ENCODE results near the gene LRRC4B.

LRRC4B gene

GRCh38 chr19:50506700-50507099 lies 61.5 kb downstream of the LRRC4B start:
- ATAC-seq (no peak), DNase-seq (no peak)

DNA sequence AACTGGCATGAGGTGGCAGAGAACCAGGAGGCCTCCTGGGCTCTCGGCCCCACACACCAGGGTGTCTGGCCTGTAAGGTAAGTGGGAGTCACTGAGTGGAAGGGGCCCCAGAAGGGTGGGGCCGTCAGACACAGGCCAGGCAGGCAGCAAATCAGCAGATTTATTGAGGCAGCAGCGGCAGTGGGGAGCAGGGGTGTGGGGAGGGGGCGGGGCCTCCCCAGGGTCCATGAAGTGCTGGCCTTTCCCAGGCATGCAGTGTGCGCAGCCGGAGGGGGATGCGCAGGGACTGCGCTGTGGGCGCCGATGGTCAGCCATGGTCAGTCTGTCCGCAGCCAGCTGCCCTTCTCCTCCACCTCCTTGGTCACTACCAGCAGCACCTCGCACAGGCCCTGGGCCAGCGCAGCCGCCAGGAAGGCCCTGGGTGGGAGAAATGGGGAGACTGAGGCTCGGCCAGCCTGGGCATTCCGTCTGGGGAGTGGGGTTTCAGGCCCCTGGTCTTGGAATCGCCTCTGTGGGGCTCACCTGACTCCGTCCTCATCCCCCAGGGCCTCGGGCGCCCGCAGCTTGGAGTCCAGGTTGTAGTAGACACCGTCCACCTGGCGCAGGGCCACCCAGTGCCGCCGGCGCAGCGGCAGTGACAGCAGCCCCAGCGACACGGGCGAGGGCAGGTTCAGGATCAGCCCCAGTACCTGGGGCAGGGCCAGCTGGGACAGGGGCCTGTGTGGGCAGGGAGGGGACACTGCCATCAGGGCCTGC lies 62.2 kb downstream of the LRRC4B start:
- DNase-seq: no peak
- no peak for ATAC-seq

DNA sequence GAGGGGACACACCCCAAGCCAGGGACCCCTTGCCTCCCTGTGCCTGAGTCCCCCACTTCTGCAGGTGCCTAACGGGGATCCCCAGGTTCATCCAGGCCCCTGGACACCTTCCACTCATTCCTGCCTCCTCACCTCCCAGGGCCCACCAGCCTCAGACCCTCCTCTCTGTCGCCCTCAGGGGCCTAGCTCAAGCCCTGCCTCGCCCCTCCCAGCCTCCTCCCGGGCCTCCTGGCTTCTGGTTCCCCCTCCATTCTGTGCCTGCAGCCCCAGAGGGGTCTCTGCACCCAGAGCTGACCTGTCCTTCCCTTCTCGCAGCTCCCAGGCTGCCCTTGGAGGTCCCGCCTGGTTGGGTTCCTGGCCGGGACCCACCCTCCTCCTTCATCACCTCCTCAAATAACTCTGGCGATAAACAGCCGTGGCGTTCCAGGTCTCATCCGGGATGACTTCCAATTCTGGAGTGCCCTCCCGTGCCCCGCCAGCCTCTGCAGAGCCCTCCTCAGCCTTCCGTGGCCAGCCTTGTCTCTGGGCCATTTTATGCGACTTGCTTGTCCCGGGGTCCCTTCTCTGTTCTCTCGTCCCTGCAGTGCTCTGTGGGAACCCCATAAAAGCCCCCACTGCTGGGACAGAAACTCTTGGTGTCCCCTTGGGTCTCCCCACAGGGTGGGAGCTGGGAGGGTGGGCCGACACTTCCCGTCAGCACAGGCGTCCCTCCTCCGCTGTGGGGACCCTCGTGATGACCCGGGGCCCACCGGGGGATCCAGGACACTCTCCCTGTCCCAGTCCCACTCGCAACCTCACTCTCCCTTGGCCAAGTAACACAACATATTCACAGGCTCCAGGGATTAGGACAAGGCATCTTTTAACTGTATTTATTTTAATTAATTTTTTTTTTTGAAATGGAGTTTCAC lies 66.4 kb downstream of the LRRC4B start:
- DNase-seq (no peak), ATAC-seq (no peak)

DNA sequence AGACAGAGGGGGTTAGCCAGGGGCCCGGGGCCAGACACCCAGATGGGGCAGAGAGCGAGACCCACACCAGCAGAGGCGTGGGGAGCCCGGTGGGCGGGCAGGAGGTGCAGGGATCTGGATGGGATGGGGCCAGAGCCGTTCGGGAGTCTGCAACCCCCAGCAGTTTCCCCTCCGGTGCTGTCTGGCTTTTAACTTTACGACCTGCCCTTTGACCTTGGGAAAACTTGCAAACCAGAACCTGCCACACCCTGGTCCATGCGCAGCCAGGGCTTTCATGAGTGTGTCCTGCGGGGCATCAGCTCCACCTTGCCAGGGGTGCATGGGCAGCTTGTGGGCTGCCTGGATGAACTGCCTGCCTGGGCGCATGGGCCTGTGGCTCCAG lies 67.1 kb downstream of the LRRC4B start:
- no peak for ATAC-seq
- DNase-seq: no peak

- no peak for ATAC-seq
- no peak for DNase-seq
These were observed 67.5 kb downstream of the LRRC4B start for GRCh38 chr19:50500753-50501151.

DNA sequence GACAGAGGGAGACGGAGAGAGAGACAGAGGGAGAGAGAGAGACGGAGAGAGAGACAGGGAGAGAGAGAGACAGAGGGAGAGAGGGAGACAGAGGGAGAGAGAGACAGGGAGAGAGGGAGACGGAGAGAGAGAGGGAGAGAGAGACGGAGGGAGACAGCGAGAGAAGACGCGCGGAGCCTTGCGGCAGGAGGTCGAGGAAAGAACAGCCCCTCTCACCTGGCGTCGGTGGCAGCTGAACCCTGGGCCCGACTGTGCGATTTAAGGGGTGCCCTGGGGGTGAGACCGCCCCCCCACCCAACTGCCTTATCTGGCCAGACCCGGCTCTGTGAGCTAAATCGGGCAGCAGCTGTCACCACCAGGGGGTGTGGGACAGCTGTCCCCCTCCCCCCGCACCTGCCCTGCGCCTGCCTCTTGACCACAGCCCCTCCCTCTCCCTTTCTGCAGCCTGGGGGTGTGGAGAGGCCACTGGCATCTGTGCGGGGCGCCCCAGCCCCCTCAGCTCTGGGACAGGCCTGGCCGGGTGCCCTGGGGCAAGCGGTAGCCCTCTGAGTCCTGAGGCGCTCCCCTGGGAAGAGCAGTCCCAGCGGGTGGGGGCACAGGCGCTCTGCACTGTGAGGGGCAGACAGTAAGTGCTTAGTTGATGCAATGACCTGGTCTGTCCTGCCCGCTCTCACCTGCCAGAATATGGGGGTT lies 68.0 kb downstream of the LRRC4B start:
- peak; percentile 45 for ATAC-seq
- no peak for DNase-seq

GRCh38 chr19:50498219-50499056 lies 69.8 kb downstream of the LRRC4B start:
- DNase-seq: no peak
- ATAC-seq: no peak

GRCh38 chr19:50497022-50497405 lies 71.2 kb downstream of the LRRC4B start:
- no peak for ATAC-seq

GRCh38 chr19:50496189-50497021 lies 71.8 kb downstream of the LRRC4B start:
- DNase-seq: no peak
- no peak for ATAC-seq

More at GRCh38 chr19:50497022-50497405, 71.2 kb downstream of the LRRC4B start:
- DNase-seq: no peak

DNA sequence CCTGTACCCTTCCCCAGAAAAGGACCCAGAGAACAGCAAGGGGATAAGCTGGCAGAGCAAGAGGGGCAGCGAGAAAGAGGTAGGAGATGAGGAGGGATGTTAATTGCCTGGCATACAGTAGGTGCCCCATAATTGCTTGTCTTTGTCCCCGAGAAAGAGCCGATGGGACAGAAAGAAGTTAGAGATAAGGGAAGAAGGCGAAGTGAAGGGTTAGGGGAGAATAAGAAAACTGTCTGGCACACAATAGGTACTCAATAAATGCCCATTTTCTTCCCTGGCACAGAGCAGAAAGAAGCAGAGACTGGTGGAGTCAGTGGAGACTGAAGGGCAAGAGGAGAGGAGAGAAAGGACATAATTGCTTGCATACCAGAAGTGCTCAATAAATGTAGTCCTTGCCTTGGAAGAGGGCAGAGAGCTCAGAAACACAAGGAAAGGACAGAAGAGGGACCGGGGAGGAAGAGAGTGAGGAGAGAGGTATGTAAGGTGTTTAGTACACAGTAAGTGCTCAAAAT lies 73.2 kb downstream of the LRRC4B start:
- ATAC-seq (no peak), DNase-seq (no peak)

GRCh38 chr19:50494186-50495019 lies 73.8 kb downstream of the LRRC4B start:
- DNase-seq (no peak), ATAC-seq (no peak)

DNA sequence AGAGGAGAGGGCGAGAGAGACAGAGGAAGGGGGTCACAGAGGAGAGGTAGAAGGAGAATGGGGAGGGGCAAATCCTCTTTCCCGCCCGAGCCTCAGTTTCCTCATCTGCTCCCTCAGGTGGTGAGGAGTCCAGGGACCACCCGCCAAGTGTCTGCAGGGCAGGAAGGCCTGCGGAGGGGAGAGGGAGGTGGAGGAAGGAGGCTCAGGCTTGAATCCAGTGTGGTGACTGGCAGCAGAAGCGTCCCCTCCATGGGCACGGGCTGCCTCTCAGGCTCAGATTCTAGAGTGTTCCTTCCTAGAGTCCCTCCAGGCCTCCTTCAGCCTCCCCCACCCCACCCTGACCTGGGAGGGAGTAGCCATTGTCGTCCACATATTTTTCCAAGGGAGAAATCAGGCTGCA lies 75.1 kb downstream of the LRRC4B start:
- DNase-seq: no peak
- ATAC-seq: no peak

- peak; percentile 92 for ATAC-seq
- DNase-seq: peak; percentile 63
These were observed 75.8 kb downstream of the LRRC4B start for GRCh38 chr19:50492303-50493052.

DNA sequence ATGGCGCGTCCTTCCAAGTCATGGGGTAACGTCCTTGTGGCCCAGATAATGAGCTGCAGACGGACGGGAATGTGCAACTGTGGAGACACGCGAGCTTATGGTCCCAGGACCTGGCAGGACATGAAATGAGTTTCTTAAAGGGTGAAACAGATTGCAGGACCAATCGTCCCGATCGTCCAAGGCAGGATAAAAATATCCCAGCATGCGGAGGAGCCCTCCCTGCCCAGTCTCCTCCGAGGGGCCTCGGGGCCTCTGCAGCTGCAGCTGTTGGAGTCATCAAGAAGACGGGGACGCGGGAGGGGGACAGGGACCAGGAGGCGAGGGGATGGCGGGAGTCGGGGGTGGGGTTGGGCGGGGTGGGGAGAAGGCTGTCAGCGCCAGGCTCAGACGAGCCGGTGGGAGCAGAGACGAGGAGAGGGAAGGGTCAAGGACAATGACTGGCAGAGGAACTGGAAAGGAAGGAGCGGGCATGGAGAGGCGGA lies 77.2 kb downstream of the LRRC4B start:
- ATAC-seq (no peak), DNase-seq (no peak)

GRCh38 chr19:50490411-50490811 lies 77.8 kb downstream of the LRRC4B start:
- no peak for ATAC-seq
- no peak for DNase-seq

DNA sequence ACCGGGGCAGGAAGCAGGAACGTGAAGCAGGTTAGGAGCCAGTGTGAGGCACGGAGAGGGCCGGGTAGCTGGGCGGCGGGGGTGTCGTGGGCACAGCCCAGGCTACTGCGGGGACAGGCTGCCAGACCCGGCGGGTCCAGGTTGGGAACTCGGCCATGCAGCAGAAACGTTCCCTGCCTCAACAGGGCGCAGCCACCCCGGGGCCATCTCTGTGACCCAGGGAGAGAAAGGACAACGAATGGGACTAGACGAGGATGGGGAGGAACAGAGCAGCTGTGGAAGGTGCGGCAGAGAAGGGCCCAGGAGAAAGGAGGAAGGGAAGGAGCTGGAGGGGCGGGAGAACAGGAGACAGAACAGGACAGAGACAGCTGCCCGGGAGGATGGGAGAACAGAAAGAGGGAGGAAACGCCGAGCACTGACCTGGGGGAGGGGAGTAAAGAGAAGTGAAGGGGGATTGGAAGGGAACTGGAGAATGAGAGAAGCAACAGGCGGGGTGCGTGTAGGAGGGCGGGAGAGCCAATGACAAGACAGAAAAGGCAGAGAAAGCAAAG lies 78.7 kb downstream of the LRRC4B start:
- DNase-seq (no peak), ATAC-seq (no peak)

- DNase-seq (no peak), ATAC-seq (no peak)
These were observed 79.6 kb downstream of the LRRC4B start for GRCh38 chr19:50488389-50489194.

Measured in stimulated activated naive CD8-positive, alpha-beta T cell treated with anti-CD3 and anti-CD28 coated beads, Interleukin-15, Interleukin-2, amounts not matched to agents 100 U/mL and 50 U/mL, for 24 hours (primary cell).